GM19099 (cell line): Measurements from ENCODE around the gene GYPC.

Source experiments
- POLR2A ChIP-seq: IDR thresholded peaks from 3 replicates; pipeline ENCODE4 v1.6.1; 2011; ENCODE audit warnings: low read depth; ENCODE audit not compliant: insufficient read length; ENCODE audit errors: extremely low read depth

Gene GYPC

DNA sequence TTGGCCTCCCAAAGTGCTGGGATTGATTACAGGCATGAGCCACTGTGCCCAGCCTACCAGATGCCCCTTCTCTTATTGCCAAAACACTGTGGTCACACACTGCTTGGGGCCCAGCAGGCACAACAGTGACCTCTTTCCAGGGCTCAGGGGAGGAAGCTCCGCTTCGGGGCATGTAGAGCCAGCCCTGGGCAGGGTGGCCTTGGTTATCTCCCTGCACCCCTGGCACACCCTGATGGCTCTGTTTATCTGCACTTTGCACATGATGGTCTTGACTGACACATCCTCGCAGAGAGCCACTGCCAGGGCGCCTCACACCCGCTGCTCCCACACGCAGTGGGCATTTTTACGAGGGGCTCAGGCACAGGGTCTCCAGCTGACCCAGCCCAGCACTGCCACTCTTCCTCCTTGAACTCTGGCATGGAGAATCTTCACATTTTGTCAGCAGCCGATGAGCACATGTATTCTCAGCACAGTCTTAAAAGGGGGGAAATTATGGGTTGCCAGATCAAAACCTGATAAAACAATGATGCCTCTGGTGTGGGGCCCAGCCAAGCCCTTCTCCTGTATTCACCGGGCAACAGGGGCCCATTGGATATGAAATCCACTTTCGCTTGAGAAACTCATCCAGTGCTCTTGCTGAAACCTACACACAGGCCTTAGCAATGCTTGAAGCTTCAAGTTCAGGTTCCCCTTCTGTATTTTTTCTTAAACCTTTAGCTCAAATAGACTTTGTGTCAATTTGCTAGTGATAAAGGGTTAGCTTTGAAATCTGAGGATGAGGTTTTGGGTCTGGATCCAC lies 5.9 kb downstream of the GYPC start:
- TF ChIP-seq POLR2A = no peak

GRCh38 chr2:126662621-126663020 lies 6.7 kb downstream of the GYPC start:
- no peak for TF ChIP-seq POLR2A

GRCh38 chr2:126663184-126663963 lies 7.4 kb downstream of the GYPC start:
- no peak for TF ChIP-seq POLR2A

DNA sequence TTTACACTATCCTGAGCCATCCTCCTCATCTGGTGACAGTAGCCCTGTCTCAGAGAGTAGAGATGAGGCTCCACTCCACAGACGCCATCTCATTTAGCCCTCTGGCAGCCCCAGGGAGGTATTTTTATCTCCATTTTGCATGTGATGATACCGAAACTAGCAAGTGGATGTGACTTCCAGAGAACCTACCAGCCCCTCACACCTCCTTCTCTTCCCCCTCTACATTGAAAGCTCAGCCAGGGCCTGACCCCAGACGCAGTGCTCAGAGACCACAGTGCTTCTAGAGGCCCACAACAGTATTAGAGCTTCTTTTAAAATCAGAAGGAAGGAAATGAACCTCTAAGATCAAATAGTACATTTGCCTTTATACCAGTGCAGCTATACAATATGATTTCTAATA lies 8.3 kb downstream of the GYPC start:
- TF ChIP-seq POLR2A = no peak

- no peak for TF ChIP-seq POLR2A
Observed at GRCh38 chr2:126664639-126665038, 8.7 kb downstream of the GYPC start.

DNA sequence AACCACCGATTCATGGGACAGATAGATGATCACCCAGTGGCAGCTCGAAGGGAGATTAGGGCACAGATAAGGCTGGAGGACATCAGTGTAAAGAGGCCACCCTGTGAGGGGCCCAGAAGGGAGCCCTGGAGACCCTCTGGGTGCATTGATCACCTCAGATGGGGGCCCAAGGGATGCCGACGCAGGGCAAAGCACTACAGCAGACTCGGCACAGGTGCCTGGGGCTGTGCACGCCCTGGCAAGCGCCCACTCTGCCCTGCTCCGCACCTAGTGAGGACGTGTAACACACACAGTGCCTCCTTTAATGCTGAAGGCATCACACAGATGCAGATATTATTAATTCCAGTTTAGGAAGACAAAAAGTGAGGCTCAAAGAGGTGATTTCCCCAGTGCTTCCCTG lies 9.5 kb downstream of the GYPC start:
- TF ChIP-seq POLR2A = no peak

- TF ChIP-seq POLR2A = no peak
Observed at GRCh38 chr2:126668254-126668653, 12.3 kb downstream of the GYPC start.

GRCh38 chr2:126669772-126670171 lies 13.8 kb downstream of the GYPC start:
- TF ChIP-seq POLR2A = no peak

- no peak for TF ChIP-seq POLR2A
Observed at GRCh38 chr2:126671488-126671887, 15.5 kb downstream of the GYPC start.

DNA sequence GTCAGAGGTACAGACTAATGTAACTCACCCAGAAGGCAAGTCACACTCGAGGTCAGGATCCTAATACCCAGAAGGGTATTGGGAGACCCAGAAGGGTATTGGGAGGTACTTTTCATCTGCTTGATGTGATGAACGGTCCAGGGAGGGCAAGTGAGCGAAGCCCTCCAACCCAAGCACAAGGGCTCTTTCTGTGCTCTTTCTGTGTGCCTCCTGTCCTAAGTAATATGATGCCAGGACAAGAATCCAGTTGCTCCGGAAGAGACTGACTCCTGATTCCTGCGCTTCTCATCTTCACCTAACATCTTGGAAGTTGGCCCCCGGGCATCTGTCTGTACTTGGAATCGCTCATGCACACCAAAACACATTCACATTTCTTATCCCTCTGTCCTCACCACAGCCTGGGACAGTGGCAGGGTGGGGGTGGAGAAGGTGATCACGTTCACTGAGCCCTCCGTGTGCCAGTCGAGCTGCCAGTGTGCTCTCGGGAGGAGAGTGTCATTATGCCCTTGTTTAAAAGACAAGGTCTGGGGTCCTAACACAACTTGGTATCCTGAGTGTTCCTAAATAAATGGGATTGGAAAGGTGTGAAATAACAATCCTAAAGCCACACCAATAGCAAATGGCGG lies 17.1 kb downstream of the GYPC start:
- no peak for TF ChIP-seq POLR2A

GRCh38 chr2:126674075-126674744 lies 18.3 kb downstream of the GYPC start:
- TF ChIP-seq POLR2A = no peak

DNA sequence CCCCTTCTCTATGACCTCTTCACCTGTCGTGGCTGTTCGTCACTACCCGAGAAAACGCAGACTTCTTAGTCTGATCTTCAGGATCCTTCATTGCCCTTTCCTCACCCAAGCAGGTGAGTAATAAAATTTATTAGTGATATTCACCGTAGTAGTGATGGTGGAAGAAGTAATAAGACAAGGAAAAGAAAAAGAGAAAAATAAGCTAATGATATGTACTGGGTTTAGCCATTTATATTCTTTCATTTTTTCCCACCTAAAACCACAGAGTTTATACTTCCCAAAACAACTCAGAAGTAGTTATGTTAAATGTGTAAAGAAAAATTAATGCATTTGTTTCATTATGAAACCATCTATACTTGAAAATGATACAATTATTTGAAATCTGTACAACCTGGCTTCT lies 19.7 kb downstream of the GYPC start:
- no peak for TF ChIP-seq POLR2A

GRCh38 chr2:126676221-126677175 lies 20.5 kb downstream of the GYPC start:
- TF ChIP-seq POLR2A = no peak

DNA sequence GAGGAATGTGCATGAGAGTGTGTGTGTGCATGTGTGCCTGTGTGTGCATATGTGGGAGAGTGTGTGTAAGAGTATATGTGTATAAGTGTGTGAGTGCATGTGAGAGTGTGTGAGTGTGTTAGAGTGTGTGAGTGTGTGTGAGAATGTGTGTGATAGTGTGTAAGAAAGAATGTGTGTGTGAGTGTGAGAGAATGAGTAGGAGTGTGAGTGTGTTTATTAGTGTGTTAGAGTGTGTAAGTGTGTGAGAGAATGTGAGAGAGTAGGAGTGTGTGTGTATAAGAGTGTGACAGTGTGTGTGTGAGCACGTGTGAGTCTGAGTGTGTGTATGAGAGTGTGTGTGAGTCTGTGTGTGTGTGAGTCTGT lies 21.2 kb downstream of the GYPC start:
- no peak for TF ChIP-seq POLR2A
